HG02870 (cell line): ENCODE measurements around the gene NUP58.
"Not testable (repeated sequence)": the region's sequence is repeated elsewhere in the genome, so short reads cannot be mapped to it uniquely, and the experiment has no call there.

Experiments used
- ATAC-seq: cut with Tn5 transposase; IDR thresholded peaks from one replicate; pipeline ENCODE4 v1.9.1; 2021; ENCODE audit warnings: mild to moderate bottlenecking, moderate library complexity; ENCODE audit not compliant: unreplicated experiment

The NUP58 gene

GRCh38 chr13:25302121-25302520 is 696 bp downstream of the NUP58 start:
- no peak for ATAC-seq

GRCh38 chr13:25306671-25307464 is 5.4 kb downstream of the NUP58 start:
- ATAC-seq = no peak

- no peak for ATAC-seq
These were observed 9.5 kb downstream of the NUP58 start for GRCh38 chr13:25310891-25311290.

- ATAC-seq = not testable (repeated sequence)
These were observed 17.5 kb downstream of the NUP58 start for GRCh38 chr13:25318946-25319345.

- no peak for ATAC-seq
These were observed 18.3 kb downstream of the NUP58 start for GRCh38 chr13:25319771-25320170.

- ATAC-seq = no peak
These were observed 22.7 kb downstream of the NUP58 start for GRCh38 chr13:25324100-25324499.

- ATAC-seq = no peak
These were observed 28.3 kb downstream of the NUP58 start for GRCh38 chr13:25329706-25330105.

GRCh38 chr13:25330541-25330940 is 29.1 kb downstream of the NUP58 start:
- ATAC-seq = no peak

GRCh38 chr13:25335856-25336255 is 34.4 kb downstream of the NUP58 start:
- no peak for ATAC-seq

GRCh38 chr13:25345576-25345975 is 44.2 kb downstream of the NUP58 start:
- ATAC-seq = no peak

- ATAC-seq = no peak
These were observed 45.7 kb downstream of the NUP58 start for GRCh38 chr13:25347151-25347550.

GRCh38 chr13:25351404-25351803 is 50.0 kb downstream of the NUP58 start:
- ATAC-seq = no peak

GRCh38 chr13:25352230-25352629 is 50.8 kb downstream of the NUP58 start:
- no peak for ATAC-seq

GRCh38 chr13:25352806-25353205 is 51.4 kb downstream of the NUP58 start:
- no peak for ATAC-seq

- no peak for ATAC-seq
These were observed 51.9 kb downstream of the NUP58 start for GRCh38 chr13:25353344-25353743.

GRCh38 chr13:25354377-25354776 is 53.0 kb downstream of the NUP58 start:
- ATAC-seq = no peak

- not testable (repeated sequence) for ATAC-seq
These were observed 59.0 kb downstream of the NUP58 start for GRCh38 chr13:25360443-25360842.

GRCh38 chr13:25365720-25366235 is 64.4 kb downstream of the NUP58 start:
- no peak for ATAC-seq

- no peak for ATAC-seq
These were observed 69.9 kb downstream of the NUP58 start for GRCh38 chr13:25371158-25371874.

GRCh38 chr13:25371875-25372283 is 70.5 kb downstream of the NUP58 start, which contains the start of gene ATP8A2:
Gene ATP8A2 (plus strand): TSS chr13:25371974. CDS start chr13:25372213, 239 bp downstream.
- no peak for ATAC-seq

GRCh38 chr13:25372284-25373081 is 71.1 kb downstream of the NUP58 start:
- no peak for ATAC-seq
